Measurements from ENCODE around the gene ACTR5.

The ACTR5 gene

DNA sequence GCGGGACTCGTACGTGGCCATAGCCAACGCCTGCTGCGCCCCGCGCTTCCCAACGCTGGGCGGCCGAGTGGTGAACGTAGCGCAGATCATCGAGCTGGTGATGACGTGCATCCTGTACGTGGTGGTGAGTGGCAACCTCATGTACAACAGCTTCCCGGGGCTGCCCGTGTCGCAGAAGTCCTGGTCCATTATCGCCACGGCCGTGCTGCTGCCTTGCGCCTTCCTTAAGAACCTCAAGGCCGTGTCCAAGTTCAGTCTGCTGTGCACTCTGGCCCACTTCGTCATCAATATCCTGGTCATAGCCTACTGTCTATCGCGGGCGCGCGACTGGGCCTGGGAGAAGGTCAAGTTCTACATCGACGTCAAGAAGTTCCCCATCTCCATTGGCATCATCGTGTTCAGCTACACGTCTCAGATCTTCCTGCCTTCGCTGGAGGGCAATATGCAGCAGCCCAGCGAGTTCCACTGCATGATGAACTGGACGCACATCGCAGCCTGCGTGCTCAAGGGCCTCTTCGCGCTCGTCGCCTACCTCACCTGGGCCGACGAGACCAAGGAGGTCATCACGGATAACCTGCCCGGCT is 20.6 kb upstream of the ACTR5 start:
- no peak for DNase-seq
- no peak overlapping the region for H3K27ac Mint-ChIP-seq
- H3K4me3 Mint-ChIP-seq = peak overlapping the region; percentile 66
- peaks cover 100% of the 10 kb centered on the region for H3K27me3 Mint-ChIP-seq (ENCODE audit: low read depth, poor library complexity)
- H3K9me3 Mint-ChIP-seq = peaks cover 13% of the 10 kb centered on the region
- TF ChIP-seq, protein P1, sequence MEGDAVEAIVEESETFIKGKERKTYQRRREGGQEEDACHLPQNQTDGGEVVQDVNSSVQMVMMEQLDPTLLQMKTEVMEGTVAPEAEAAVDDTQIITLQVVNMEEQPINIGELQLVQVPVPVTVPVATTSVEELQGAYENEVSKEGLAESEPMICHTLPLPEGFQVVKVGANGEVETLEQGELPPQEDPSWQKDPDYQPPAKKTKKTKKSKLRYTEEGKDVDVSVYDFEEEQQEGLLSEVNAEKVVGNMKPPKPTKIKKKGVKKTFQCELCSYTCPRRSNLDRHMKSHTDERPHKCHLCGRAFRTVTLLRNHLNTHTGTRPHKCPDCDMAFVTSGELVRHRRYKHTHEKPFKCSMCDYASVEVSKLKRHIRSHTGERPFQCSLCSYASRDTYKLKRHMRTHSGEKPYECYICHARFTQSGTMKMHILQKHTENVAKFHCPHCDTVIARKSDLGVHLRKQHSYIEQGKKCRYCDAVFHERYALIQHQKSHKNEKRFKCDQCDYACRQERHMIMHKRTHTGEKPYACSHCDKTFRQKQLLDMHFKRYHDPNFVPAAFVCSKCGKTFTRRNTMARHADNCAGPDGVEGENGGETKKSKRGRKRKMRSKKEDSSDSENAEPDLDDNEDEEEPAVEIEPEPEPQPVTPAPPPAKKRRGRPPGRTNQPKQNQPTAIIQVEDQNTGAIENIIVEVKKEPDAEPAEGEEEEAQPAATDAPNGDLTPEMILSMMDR (IDR thresholded peaks at IDR 0.05) = no peak
- no peaks in the 10 kb centered on the region for H3K36me3 Mint-ChIP-seq (ENCODE audit: low read depth)
- peaks cover 68% of the 10 kb centered on the region for H3K4me1 Mint-ChIP-seq

DNA sequence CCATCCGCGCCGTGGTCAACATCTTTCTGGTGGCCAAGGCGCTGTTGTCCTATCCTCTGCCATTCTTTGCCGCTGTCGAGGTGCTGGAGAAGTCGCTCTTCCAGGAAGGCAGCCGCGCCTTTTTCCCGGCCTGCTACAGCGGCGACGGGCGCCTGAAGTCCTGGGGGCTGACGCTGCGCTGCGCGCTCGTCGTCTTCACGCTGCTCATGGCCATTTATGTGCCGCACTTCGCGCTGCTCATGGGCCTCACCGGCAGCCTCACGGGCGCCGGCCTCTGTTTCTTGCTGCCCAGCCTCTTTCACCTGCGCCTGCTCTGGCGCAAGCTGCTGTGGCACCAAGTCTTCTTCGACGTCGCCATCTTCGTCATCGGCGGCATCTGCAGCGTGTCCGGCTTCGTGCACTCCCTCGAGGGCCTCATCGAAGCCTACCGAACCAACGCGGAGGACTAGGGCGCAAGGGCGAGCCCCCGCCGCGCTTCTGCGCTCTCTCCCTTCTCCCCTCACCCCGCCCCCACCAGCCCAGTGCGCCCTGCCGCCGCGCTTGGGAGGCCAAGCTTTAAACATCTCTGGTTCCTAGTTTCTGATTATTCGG is 20.0 kb upstream of the ACTR5 start:
- peak overlapping the region; percentile 66 for H3K4me3 Mint-ChIP-seq
- no peaks in the 10 kb centered on the region for H3K36me3 Mint-ChIP-seq (ENCODE audit: low read depth)
- peaks cover 13% of the 10 kb centered on the region for H3K9me3 Mint-ChIP-seq
- H3K27me3 Mint-ChIP-seq (ENCODE audit: low read depth, poor library complexity) = peaks cover 100% of the 10 kb centered on the region
- peak; percentile 57 for DNase-seq
- H3K27ac Mint-ChIP-seq = no peak overlapping the region
- peaks cover 62% of the 10 kb centered on the region for H3K4me1 Mint-ChIP-seq
- TF ChIP-seq, protein P1 (IDR thresholded peaks at IDR 0.05) = no peak

DNA sequence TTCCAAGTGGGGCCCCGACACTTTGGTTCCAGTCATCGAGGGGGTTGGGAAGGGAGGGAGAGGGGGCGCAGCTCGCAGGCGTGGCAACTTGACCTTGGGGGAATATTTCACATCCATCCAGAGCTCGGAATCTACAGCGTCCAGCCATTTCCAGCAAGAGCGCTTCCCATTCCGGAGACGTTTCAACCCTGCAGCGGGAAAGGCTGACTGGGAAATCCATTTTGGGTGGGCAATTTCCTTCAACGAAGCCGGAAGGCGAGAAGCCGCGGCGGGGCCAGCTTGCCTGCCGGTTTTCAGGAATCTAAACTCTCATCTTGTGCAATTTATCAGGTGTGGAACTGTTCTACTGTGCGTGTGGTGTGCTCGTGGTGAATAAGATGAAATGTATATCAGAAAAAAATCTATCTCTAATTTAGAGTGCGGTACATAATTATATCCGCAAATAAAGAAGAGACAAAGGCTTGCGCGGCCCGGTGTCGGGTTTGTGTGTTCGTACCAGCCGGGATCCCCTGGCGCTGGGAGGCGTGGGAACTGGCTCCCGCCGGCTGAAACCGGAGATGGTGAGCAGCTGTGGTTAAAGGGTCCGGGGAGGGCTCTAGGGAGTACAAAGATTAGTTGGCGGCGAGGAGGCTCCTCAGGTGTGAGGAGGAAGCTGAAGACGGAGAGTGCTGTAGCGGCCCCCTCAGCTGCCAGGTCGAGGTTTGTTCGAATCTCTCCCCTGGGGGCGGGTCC is 19.2 kb upstream of the ACTR5 start:
- TF ChIP-seq, protein P1 (IDR thresholded peaks at IDR 0.05) = no peak
- DNase-seq = peak; percentile 61
- Mint-ChIP-seq H3K27me3 (ENCODE audit: low read depth, poor library complexity) (peaks cover 100% of the 10 kb centered on the region), H3K4me1 (peaks cover 59% of the 10 kb centered on the region), H3K27ac (no peak overlapping the region), H3K4me3 (peak overlapping the region; percentile 66), H3K9me3 (peaks cover 15% of the 10 kb centered on the region), H3K36me3 (ENCODE audit: low read depth) (no peaks in the 10 kb centered on the region)

DNA sequence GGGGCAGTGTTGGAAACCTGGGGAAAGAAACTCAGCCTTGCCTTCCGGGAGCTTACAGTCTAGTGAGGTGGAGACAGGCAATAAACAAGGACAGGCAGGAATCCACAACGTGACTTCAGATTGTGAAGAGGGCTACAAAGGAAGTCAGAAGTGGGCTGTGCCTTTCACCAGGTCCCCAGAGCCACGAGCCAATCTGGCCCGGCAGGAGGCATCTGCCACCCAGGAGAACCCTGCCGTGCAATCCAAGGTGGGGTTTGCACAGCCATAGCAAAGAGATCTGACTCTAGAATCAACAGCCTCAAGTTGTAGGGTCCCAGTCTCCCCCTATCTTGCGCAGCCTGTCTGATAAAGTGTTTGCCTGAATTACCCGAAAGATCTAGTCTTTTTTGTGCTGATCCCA is 18.5 kb upstream of the ACTR5 start:
- TF ChIP-seq, protein P1 (IDR thresholded peaks at IDR 0.05) = no peak
- Mint-ChIP-seq H3K4me3 (peak overlapping the region; percentile 66), H3K27ac (no peak overlapping the region), H3K9me3 (peaks cover 17% of the 10 kb centered on the region), H3K36me3 (ENCODE audit: low read depth) (no peaks in the 10 kb centered on the region), H3K4me1 (peaks cover 59% of the 10 kb centered on the region), H3K27me3 (ENCODE audit: low read depth, poor library complexity) (peaks cover 100% of the 10 kb centered on the region)
- no peak for DNase-seq

DNA sequence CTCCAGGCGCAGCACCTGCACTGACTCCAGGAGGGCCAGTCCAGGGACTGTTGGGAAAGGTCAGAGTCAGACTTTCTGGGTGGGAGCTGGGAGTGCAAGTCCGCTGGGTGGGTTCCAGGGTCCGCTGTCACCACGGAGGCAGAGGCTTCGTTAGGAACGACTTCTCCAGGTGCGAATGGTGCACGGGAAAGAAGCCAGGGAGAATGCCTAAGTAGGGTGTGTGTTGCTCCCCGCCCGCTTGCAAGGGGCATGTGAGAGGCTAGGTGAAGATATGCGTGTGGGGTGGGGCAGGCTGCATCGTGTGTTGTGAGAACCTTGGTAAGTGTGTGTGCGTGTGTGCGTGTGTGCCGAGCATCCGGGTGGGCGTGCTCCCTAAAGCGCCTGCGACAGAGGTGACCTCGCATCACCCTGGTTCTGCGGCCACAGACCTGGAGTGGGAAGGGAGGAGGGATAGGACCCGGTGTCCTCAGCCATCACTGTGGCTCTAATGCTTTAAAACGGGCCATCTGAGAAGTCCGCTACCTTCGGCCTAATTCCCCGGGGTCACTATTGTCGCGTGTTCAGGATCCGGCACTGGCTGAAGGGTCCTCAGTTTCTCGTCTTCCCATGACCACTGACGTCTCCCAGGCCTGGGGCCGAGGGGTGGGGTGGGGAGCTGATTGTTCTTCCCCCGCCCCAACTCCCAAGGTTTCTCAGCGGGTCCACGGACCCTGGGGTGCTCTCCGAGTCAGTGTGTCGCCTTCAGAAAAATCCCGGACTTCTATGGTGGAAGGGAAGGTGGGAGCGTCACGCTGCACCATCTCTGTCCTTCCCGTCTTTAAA is 17.9 kb upstream of the ACTR5 start:
- DNase-seq = no peak

More for the DNA sequence above, 17.9 kb upstream of the ACTR5 start:
- Mint-ChIP-seq H3K27ac (no peak overlapping the region), H3K27me3 (ENCODE audit: low read depth, poor library complexity) (peaks cover 100% of the 10 kb centered on the region), H3K4me3 (peak overlapping the region; percentile 70), H3K9me3 (peaks cover 22% of the 10 kb centered on the region), H3K36me3 (ENCODE audit: low read depth) (no peaks in the 10 kb centered on the region), H3K4me1 (peaks cover 62% of the 10 kb centered on the region)
- TF ChIP-seq, protein P1 (IDR thresholded peaks at IDR 0.05) = no peak

Measured in nephron progenitor cell (in vitro differentiated cells).